GM15510 (cell line): ENCODE results near the gene WDCP.

Experiments
- POLR2A ChIP-seq: IDR thresholded peaks from 3 replicates; pipeline ENCODE4 v1.6.1; 2011; ENCODE audit warnings: borderline replicate concordance; ENCODE audit not compliant: insufficient read length; ENCODE audit errors: extremely low read depth

Gene WDCP

DNA sequence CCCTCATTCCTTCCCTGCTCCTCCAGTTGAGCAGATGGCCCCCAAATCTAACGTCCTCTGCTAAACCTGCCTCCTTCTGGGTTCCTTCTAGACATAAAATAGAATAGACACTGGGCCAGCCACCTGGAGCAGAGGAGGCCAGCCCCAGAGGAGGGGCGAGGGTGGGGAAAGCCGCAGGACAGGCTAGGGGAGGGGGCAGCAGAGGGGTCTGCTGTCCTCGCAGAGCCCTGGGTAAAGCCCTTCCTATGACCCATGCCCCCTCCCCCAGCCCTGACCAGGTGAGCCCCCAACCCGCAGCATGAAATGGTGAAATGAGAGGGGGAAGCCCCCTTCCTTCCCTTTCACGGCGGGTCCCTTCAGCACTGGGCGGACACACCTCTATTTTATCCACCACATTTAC lies 29.5 kb downstream of the WDCP start:
- no peak for TF ChIP-seq POLR2A

DNA sequence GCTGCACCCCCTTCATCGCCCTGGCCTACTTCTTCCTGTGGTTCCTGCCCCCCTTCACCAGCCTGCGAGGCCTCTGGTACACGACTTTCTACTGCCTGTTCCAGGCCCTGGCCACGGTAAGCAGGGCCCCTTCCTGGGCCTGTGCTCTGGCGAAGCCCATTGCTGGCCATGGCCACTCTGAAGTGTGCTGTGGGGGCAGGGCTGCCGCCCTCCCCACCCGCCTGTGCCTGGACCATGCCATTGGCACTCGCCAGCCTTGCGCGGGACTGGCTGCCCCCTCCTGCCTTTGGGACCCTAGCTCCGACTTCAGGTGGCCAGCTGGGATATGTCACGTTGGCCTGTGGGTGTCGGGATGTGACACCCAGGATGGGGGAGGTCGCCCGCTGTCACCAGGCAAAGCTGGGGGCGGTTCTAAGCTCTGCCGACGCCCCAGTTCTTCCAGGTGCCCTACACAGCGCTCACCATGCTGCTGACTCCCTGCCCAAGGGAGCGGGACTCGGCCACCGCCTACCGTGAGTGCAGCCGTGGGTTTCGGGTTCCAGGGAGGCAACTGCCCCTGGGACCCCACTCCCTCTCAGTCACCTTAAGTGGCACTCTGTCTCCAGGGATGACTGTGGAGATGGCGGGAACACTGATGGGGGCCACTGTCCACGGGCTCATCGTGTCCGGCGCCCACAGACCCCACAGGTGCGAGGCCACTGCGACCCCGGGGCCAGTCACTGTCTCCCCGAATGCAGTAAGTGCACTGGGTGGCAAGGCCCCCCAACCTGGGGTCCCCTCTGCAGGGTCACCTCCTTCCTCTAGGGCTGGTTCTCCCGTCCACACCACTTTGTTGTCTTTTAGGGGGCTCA lies 30.1 kb downstream of the WDCP start:
- no peak for TF ChIP-seq POLR2A

DNA sequence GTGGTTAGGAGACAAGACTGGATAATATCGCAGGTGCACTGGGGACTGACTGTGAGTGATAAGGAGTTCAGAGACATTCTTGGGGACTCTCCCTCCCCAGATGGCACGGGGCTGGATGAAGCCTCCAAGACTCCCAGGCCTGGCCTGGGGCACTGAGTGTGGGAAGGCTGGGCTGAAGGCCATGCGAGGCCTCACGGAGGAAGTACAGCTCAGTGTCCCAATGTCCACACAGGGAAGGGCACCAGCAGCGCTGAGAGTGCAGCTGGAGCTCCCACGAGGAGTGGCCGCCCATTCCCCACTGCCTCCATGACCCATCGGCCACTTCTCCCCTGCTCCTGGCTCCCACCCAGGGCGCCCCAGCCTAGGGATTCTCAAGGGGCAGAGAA lies 30.8 kb downstream of the WDCP start:
- no peak for TF ChIP-seq POLR2A

DNA sequence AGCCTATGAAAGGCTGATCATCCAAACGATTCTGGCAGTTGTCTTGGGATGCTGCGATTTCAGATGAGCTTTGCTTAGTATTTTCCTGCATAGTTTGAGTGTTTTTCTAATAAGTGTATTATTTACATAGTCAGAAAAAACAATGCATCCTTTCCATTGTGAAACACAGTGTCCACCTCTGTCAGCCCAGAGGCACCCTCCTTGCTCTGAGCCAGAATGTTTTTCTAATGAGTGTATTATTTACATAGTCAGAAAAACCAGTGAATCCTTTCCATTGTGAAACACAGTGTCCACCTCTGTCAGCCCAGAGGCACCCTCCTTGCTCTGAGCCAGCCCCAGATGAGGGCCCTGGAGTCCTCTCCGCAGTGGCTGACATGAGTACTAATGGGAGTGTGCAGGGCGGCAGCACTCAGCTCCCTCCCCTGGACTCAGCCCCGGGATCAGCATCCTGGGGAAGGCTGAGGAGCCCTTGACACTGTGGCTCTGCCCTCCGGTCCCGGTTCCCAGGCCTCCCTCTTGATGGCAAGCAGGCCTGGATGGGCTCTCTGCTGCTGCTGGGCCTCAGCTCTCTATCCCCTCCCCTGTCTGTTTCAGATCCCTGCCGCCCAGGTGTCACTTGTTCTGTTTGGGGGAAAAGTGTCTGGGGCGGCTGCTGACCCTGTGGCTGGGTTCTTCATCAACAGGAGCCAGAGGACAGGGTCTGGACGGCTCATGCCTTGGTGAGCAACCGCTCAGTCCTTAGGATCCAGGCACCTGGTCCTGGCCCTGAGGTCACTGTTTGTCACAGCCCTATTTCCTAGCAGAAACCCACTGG lies 31.4 kb downstream of the WDCP start:
- TF ChIP-seq POLR2A = no peak

DNA sequence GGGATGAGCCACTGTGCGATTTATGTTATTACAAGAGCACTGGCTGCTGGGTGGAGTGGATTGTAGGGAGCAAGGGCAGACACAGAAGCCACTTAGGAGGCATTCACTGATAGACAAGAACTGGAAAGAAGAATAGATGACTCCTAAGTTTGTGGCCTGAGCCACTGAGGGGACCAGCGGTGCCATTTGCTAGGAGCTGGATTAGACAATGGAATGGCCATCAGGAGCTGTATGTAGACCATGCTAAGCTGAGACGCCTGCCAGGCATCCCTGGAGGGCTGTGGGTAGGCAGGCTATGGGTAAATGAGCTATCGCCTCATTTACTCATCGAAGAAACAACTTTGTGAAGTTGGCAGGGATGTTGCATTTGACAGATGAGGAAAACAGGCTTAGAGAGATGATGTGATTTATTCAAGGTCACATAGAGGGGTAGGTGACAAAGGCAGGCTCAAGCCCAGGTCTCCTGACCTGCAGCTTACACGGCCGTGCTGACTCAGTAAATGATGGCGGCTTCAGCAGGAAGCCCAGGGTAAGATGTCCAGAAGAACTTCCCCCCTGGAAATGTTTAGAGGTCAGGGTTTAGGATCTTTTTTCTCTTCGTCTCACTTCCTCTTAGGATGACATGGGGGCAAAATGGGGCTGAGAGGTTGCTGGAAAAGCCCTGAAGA lies 34.5 kb downstream of the WDCP start:
- TF ChIP-seq POLR2A = no peak

DNA sequence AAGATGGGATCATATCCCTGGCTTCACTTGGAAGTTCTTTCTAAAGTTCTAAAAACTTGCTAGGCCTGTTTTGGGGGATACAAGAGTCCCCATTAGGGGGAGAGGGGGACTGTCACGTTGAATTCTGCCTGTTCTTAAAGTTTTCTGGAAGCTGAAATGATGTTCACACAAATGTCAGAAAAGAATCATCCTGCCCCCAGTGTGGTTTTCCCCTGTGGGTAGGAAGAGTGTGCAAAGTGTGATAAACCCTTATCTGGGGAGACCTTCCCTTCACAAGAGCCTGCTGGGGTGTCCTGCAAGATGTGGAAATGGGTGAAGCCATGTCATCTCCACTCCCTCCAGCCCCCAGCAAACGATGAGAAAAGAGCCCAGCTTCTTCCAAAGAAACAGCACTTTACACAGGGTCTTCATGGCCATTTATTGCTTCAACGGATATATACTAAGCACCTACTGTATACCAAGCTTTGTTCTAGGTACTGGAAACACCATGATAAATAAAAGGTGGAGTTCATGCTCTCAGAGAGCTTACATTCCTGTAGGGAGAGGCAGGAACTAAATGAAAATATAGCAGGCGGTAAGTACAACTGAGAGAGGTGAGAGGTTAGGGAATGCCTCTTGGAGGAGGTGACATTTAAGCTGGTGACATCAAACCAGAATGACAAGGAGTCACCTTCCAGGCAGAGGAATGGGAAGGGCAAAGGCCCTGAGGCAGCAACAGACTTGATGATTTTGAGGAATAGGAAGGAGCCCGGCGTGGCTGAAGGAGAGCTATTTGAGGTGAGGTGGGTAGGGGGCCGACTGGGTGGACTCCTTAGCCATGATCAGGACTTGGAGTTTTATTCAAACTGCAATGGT lies 35.7 kb downstream of the WDCP start:
- no peak for TF ChIP-seq POLR2A

DNA sequence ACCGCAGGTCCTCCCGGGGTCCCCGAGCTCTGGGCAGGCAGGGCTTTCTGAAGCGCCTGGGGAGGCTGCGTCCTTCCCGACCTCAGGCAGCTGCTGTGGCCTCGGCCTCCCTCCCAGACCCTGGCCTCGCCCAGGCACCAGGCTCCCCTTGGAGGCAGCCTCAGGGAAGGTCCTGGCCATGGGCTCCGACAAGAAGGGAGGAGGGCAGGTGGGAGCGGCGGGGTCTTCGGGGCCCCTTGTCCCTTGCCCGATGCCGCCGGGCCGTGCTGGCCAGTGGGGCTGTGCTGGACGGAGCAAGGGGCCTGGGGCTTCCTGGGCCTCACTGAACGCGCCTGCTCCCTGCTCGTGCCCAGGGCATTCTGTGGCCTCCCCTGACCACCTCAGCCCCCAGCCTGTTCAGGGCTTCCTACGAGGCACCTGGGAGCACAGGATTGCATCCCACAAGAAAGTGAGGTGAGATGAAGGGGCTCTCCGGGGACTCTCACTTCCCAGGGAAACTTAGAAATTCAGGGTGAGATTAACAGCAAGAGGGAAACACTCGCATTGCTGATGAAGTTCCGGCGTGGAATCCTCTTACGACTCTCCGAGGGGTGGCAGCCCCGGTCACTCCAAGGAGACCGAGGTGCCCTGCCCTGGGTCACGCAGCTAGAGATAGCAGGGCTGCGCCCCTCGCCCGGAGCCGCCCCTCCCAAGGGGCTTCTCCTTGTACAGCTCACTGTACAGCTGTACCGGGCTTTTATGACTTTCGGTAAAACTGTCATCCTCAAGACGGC lies 36.5 kb downstream of the WDCP start:
- TF ChIP-seq POLR2A = no peak

DNA sequence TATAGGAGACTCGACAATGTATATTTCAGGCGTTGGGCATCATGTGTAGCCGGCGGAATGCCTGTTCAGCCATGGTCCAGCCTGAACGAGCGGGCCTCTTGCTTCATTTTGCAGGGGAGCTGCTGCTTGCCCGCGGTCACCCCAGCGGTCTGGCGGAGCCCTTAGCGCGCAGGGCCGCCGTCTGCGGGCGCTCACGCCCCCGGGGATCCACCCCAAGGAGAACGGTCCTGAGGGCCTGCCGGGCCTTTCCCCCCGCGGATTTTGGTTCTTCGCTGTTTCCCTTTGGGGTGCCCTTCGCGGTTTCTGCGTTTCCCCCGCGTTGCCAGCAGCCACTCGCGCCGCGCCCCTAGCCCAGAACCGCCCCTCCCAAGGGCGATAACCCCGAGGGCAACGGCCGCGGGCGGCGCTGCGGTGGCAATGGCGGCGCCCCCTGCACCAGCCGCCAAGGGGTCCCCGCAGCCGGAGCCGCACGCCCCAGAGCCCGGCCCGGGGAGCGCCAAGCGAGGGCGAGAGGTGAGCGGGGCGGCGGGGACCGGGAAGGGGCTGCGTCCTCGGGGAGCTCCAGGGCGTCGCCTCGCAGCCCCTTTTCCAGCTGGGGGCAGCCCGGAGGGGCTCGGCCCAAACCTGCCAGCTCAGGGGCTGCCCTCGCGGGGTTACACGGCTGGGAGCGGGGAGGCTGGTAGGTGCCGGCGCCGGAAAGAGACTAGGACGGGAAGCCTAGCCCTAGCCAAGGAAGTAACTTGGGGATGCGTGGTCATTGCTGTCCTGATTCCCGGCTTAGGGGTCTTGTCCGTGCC lies 37.3 kb downstream of the WDCP start, which contains the start of gene MFSD2B:
Gene MFSD2B (plus strand): TSS at position 406 of the 797 bp plus-strand sequence. CDS start 12 bp downstream, at position 418.
- no peak for TF ChIP-seq POLR2A

DNA sequence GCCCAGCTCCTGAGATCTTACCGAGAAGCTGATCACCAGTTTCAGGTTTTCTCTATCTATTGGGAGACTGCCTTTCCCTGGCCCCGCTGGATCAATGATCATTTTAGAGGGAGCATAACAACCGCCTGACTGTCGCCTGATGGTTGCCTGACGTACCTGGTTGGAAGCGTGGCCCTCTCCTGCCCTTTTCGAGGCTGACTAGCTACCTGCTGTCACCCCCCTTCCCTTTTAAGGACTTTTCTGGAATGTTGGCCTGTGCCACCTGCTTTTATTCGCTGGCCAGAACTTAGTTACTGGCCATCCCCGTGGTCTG lies 37.9 kb downstream of the WDCP start:
- TF ChIP-seq POLR2A = no peak

DNA sequence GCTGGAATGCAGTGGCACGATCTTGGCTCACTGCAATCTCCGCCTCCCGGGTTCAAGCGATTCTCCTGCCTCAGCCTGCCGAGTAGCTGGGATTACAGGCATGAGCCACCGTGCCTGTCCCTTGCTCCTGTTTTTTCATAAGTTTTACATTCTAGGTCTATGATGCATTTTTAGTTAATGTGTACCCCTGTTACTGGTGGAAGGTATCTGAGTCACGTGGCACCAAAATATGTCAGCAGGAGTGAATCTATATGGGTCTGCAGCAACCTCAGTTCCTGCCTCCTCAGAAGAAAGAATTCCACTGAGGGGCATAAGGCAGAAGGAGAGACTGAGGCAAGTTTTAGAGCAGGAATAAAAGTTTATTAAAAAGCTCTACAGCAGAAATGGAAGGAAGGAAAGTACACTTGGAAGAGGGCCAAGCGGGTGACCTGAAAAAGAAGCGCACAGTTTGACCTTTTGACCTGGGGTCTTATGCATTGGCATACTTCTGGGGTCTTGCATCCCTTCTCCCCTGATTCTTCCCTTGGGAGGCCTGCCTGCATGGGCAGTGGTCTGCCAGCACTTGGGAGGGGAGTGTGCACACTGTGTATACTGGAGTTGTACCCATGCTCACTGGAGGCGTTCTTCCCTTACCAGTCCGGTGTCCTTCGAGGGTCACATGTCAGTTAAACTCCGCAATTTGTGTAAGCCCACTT lies 38.4 kb downstream of the WDCP start:
- TF ChIP-seq POLR2A = no peak

DNA sequence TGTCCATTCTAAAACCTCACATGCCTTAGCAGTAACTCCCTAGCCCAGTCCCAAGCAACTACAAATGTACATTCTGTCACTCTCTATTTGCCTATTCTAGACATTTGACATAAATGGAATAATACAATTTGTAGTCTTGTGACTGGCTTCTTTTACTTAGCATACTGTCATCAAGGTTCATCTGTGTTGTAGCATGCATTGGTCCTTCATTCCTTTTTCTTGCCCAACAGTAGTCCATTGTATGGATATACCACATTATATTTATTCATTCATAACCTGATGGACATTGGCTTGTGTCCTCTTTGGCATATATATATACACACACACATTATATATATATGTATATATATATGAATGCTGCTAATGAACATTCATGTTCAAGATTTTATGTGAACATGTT lies 39.5 kb downstream of the WDCP start:
- TF ChIP-seq POLR2A = no peak

DNA sequence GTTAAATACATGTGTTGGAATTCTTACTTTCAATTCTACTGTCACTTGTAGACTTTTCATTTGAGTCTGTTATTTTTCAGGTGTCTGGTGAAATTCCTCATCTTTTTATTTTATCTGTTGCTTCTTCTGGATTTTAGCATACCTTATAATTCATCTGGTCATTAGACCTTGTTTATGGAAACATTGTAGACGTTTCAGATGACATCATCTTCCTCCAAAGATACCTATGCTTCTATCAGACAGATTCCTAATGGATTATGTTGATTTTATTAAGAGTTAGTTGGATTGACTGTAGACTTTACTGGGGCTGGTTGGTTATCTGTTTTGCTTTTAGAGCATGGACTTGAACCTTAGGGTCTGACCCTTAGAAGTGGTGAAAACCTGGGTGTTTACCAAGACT lies 52.6 kb downstream of the WDCP start:
- no peak for TF ChIP-seq POLR2A

DNA sequence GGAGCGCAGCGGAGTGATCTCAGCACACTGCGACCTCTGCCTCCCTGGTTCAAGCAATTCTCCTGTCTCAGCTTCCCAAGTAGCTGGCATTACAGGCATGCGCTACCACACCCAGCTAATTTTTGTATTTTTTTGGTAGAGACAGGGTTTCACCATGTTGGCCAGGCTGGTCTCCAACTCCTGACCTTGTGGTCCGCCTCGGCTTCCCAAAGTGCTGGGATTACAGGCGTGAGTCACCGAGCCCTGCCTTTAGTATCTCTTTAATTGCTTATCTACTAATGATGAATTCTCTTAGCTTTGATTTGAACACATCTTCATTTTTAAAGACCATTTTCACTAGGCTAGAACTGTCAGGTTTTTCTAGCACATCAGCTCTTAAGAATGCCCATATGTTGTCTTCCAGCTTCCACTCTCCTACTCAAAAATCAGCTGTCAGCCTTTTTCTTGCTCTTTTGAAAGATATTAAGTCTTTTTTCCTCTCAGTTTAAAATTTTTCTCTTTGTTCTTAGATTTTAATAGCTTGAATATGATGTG lies 53.4 kb downstream of the WDCP start:
- TF ChIP-seq POLR2A = no peak

DNA sequence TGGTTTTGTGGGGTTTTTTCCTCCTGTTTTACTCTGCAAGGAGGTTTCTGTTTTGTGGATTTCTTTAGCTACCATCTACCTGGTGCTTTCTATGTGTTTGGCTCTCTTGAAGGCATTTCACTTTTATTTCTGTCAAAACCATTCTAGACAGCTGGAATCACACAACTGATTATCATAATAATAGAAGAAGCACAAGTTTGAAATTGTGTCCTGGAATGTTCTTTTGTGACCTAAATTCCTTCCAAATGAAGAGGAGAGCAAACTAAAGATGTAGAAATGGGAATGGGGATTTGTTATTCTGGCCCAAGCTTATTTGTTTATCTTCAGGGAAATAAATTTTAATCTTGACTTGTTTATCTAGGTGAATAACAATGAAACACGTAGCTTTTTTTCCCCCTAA lies 54.3 kb downstream of the WDCP start:
- no peak for TF ChIP-seq POLR2A
